ENCODE data around the gene PTPRM. TPM values are rescaled to one million over a fixed set of nuclear protein-coding genes. Genes with fewer than 3 reads are reported as not detected.

PTPRM gene
- total and polyA plus RNA-seq, 2 of the 8 experiments (the other 6 are each of a cell fraction or from before 2014, with no cell fraction given) = 4.1 to 7.0 TPM

DNA sequence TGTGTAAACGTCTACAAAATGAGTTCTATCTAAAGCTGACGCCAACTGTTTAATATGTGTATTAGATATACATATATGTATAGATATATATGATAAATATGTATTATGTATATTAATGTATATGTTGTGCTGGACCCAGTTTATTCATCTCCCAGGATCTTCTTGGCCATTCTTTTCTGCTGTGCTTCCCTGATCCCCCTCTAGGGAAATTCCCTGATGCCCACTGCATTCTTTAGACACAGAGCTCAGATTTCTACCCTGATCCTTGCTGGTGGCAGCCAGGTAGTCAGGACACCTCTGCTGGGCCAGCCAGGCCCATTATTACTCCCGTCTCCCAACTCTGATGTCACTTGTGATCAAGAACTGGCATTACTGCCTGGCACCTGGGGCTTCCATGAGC, 292.0 kb downstream of the PTPRM start:
- Histone ChIP-seq H3K4me1 (replicated peaks in 1 of 4; ENCODE audit: control insufficient read depth in 3 of 4, insufficient read depth in 4 of 4, low read length in 3 of 4) (no peaks in the 10 kb centered on the region), H3K36me3 (ENCODE audit: control insufficient read depth in 2 of 4, insufficient read depth in 4 of 4, low read length in 3 of 4) (no peaks in the 10 kb centered on the region), H2BK12ac (ENCODE audit: low read depth, low read length) (no peak overlapping the region), H4K91ac (replicated peaks; ENCODE audit: insufficient read length, low read length) (no peak overlapping the region), H3K4me2 (ENCODE audit: insufficient read depth in 1 of 2, low read depth in 2 of 2, low read length in 2 of 2) (no peak overlapping the region), H3K4ac (replicated peaks; ENCODE audit: insufficient read length, low read depth, low read length) (no peak overlapping the region), H3K9ac (replicated peaks in 1 of 4; ENCODE audit: extremely low read depth in 1 of 4, low read depth in 3 of 4, low read length in 3 of 4) (no peak overlapping the region), H4K5ac (ENCODE audit: insufficient read length, low read depth, low read length) (no peak overlapping the region), H4K20me1 (replicated peaks in 1 of 2; ENCODE audit: control insufficient read depth in 1 of 2, insufficient read depth in 2 of 2, low read length in 2 of 2) (no peaks in the 10 kb centered on the region), H3K18ac (ENCODE audit: extremely low read depth, low read length) (no peak overlapping the region), H3K23ac (ENCODE audit: insufficient read length) (no peak overlapping the region), H3K14ac (ENCODE audit: insufficient read length) (no peak overlapping the region), H4K8ac (ENCODE audit: extremely low read depth, insufficient read depth, low read length) (no peak overlapping the region), H2AK5ac (ENCODE audit: low read depth, low read length) (no peak overlapping the region), H3K4me3 (ENCODE audit: extremely low read depth in 1 of 4, insufficient read depth in 2 of 4, low read depth in 3 of 4, low read length in 4 of 4) (no peak overlapping the region), H3K27ac (ENCODE audit: low read depth, low read length) (no peak overlapping the region), H3K23me2 (ENCODE audit: low read depth, low read length) (no peaks in the 10 kb centered on the region), H2BK15ac (ENCODE audit: low read length) (no peak overlapping the region), H3K9me3 (ENCODE audit: insufficient read depth in 2 of 2, low read depth in 1 of 2, low read length in 1 of 2) (no peaks in the 10 kb centered on the region), H3K79me1 (ENCODE audit: low read depth, low read length) (no peaks in the 10 kb centered on the region), H2BK20ac (ENCODE audit: low read length) (no peak overlapping the region), H2BK5ac (ENCODE audit: low read depth, low read length) (no peak overlapping the region), H2AFZ (ENCODE audit: low read length) (no peak overlapping the region), H3K79me2 (ENCODE audit: control insufficient read depth in 1 of 2, insufficient read depth in 2 of 2, low read length in 2 of 2) (no peaks in the 10 kb centered on the region), H3K56ac (replicated peaks; ENCODE audit: insufficient read length, low read depth, low read length) (no peak overlapping the region), H3K27me3 (replicated peaks in 1 of 4; ENCODE audit: control insufficient read depth in 3 of 4, extremely low read depth in 1 of 4, insufficient read depth in 3 of 4, low read length in 3 of 4) (no peaks in the 10 kb centered on the region), H2BK120ac (replicated peaks; ENCODE audit: low read depth, low read length) (no peak overlapping the region)
- POLR2A ChIA-PET (ENCODE audit: partially characterized antibody) = no interaction called here
- FAIRE-seq = no peak
- no peak for DNase-seq (ENCODE audit: low read depth in 1 of 2, low spot score in 2 of 2)
- CTCF ChIA-PET (ENCODE audit: partially characterized antibody) = interaction anchor here (0.9 to 2.1 kb wide), 9 partner anchors 9 to 59 kb away, joined by 3 to 8 read pairs (median 3); no protein-coding TSS in a partner anchor
- WGBS, 2 experiments (ENCODE audit: extremely low coverage in 1 of 2, insufficient coverage in 1 of 2, insufficient read length in 1 of 2, insufficient replicate concordance in 2 of 2, low coverage in 1 of 2, low lambda C conversion rate in 2 of 2, missing lambda C conversion rate in 1 of 2) = 72% methylated on average over 3 of the region's 3 CpGs; no CpG with 5 or more reads in 1 of the 2 experiments
- TF ChIP-seq GTF2F1 (IDR thresholded peaks at IDR 0.05; ENCODE audit: borderline replicate concordance, low read depth, low read length) (no peak), JUND (IDR thresholded peaks at IDR 0.05; ENCODE audit: low read length) (no peak), CTCF (IDR thresholded peaks at IDR 0.05; ENCODE audit: control extremely low read depth in 1 of 3, insufficient read depth in 1 of 3, low read depth in 1 of 3, low read length in 3 of 3) (peak in 1 of 3 experiments; percentile 1; a peak in 1 of 4 replicates), CHD1 (IDR thresholded peaks at IDR 0.05; ENCODE audit: low read depth, low read length) (no peak)
